ENCODE data around the gene RPS25. TPM values are rescaled to one million over a fixed set of nuclear protein-coding genes. Genes with fewer than 3 reads are reported as not detected.

Gene RPS25
- total and polyA plus RNA-seq, 9 of the 15 experiments (the other 6 are each of a cell fraction or from before 2014, with no cell fraction given): 1,553 to 5,486 (median 2,471) TPM

GRCh38 chr11:119024430-119025098 lies 6.4 kb upstream of the RPS25 start (continued):
- TF ChIP-seq MYNN (IDR thresholded peaks at IDR 0.05) (0 out of 2 replicates have a peak, but pooled peaks have one; percentile 11), MYNN (CRISPR knock-in tag; IDR thresholded peaks at IDR 0.05) (no peak), DACH1 (IDR thresholded peaks at IDR 0.05; ENCODE audit: partially characterized antibody) (no peak), HBP1 (CRISPR knock-in tag; IDR thresholded peaks at IDR 0.05) (no peak), FOXA3 (CRISPR knock-in tag; conservative IDR thresholded peaks at IDR 0.05 in 1 of 2, IDR thresholded peaks at IDR 0.05 in 1 of 2) (no peak), MAZ (CRISPR knock-in tag; conservative IDR thresholded peaks at IDR 0.05 in 1 of 2, IDR thresholded peaks at IDR 0.05 in 1 of 2) (0 out of 4 replicates have a peak, but pooled peaks of 1 of the 2 experiments have one; percentile 35), ESRRB (CRISPR knock-in tag; IDR thresholded peaks at IDR 0.05; ENCODE audit: borderline replicate concordance) (no peak), NCOA4 (IDR thresholded peaks at IDR 0.05; ENCODE audit: partially characterized antibody) (no peak), THRA (IDR thresholded peaks at IDR 0.05) (no peak), CGGBP1 (CRISPR knock-in tag; IDR thresholded peaks at IDR 0.05) (no peak), ATF1 (CRISPR knock-in tag; IDR thresholded peaks at IDR 0.05) (no peak), ATF1 (tag; IDR thresholded peaks at IDR 0.05) (no peak), NR3C1 (CRISPR knock-in tag; IDR thresholded peaks at IDR 0.05) (no peak), NR2F6 (CRISPR knock-in tag; IDR thresholded peaks at IDR 0.05) (peak; percentile 85; the same call in 1 of the 2 replicates), SAP30 (IDR thresholded peaks at IDR 0.05; ENCODE audit: borderline replicate concordance, insufficient read depth, low read depth, low read length, poor library complexity, severe bottlenecking) (no peak), ILK (tag; IDR thresholded peaks at IDR 0.05; ENCODE audit: borderline replicate concordance, low read depth) (no peak), HDAC8 (tag; IDR thresholded peaks at IDR 0.05) (no peak)
- TF ChIP-seq, protein P1, sequence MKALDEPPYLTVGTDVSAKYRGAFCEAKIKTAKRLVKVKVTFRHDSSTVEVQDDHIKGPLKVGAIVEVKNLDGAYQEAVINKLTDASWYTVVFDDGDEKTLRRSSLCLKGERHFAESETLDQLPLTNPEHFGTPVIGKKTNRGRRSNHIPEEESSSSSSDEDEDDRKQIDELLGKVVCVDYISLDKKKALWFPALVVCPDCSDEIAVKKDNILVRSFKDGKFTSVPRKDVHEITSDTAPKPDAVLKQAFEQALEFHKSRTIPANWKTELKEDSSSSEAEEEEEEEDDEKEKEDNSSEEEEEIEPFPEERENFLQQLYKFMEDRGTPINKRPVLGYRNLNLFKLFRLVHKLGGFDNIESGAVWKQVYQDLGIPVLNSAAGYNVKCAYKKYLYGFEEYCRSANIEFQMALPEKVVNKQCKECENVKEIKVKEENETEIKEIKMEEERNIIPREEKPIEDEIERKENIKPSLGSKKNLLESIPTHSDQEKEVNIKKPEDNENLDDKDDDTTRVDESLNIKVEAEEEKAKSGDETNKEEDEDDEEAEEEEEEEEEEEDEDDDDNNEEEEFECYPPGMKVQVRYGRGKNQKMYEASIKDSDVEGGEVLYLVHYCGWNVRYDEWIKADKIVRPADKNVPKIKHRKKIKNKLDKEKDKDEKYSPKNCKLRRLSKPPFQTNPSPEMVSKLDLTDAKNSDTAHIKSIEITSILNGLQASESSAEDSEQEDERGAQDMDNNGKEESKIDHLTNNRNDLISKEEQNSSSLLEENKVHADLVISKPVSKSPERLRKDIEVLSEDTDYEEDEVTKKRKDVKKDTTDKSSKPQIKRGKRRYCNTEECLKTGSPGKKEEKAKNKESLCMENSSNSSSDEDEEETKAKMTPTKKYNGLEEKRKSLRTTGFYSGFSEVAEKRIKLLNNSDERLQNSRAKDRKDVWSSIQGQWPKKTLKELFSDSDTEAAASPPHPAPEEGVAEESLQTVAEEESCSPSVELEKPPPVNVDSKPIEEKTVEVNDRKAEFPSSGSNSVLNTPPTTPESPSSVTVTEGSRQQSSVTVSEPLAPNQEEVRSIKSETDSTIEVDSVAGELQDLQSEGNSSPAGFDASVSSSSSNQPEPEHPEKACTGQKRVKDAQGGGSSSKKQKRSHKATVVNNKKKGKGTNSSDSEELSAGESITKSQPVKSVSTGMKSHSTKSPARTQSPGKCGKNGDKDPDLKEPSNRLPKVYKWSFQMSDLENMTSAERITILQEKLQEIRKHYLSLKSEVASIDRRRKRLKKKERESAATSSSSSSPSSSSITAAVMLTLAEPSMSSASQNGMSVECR (CRISPR knock-in tag; IDR thresholded peaks at IDR 0.05): no peak
- TF ChIP-seq, protein P2, sequence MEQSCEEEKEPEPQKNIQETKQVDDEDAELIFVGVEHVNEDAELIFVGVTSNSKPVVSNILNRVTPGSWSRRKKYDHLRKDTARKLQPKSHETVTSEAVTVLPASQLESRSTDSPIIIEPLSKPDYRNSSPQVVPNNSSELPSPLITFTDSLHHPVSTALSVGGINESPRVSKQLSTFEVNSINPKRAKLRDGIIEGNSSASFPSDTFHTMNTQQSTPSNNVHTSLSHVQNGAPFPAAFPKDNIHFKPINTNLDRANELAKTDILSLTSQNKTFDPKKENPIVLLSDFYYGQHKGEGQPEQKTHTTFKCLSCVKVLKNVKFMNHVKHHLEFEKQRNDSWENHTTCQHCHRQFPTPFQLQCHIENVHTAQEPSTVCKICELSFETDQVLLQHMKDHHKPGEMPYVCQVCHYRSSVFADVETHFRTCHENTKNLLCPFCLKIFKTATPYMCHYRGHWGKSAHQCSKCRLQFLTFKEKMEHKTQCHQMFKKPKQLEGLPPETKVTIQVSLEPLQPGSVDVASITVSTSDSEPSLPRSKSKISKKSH (CRISPR knock-in tag; IDR thresholded peaks at IDR 0.05): no peak

All from K562 (cell line).